Testis (tissue), 2 donors: ENCODE data around the gene CDRT4.

Source experiments
- POLR2A ChIP-seq: fragments of 450-650 bp; IDR thresholded peaks from one replicate; pipeline ENCODE4 v1.6.1; 2017; ENCODE audit warnings: antibody characterized with exemption, mild to moderate bottlenecking, moderate library complexity
- TF ChIP-seq, protein P1 (sequence below), 3 experiments: fragments of 450-650 bp in 2 of 3; fragments of 200-600 bp in 1 of 3; sonication (generic) in 1 of 3; IDR thresholded peaks; one replicate each; pipeline ENCODE4 v1.5.1; 2016 to 2019; ENCODE audit warnings: antibody characterized with exemption in 3 of 3, mild to moderate bottlenecking in 2 of 3, moderate library complexity in 1 of 3

DNA sequence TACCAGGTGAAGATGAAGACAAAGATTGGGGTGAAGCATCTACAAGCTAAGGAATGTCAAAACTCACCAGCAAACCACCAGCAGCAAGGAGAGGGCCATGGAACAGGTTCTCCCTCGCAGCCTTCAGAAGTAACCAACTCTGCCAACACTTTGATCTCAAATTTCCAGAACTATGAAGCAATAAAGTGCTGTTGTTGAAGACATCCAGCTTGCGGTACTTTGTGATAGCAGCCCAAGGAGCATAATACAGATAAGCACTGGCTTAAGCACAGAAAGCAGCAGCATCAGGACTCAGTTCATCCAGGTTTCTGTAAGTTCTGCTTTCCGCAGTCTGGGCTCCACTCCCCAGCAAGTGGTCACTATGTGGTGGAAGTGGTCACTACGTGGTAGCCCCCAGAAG lies 16.0 kb upstream of the CDRT4 start:
- TF ChIP-seq, protein P1, sequence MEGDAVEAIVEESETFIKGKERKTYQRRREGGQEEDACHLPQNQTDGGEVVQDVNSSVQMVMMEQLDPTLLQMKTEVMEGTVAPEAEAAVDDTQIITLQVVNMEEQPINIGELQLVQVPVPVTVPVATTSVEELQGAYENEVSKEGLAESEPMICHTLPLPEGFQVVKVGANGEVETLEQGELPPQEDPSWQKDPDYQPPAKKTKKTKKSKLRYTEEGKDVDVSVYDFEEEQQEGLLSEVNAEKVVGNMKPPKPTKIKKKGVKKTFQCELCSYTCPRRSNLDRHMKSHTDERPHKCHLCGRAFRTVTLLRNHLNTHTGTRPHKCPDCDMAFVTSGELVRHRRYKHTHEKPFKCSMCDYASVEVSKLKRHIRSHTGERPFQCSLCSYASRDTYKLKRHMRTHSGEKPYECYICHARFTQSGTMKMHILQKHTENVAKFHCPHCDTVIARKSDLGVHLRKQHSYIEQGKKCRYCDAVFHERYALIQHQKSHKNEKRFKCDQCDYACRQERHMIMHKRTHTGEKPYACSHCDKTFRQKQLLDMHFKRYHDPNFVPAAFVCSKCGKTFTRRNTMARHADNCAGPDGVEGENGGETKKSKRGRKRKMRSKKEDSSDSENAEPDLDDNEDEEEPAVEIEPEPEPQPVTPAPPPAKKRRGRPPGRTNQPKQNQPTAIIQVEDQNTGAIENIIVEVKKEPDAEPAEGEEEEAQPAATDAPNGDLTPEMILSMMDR (IDR thresholded peaks at IDR 0.05), result no peak
- no peak for TF ChIP-seq POLR2A
